M059J (cell line): ENCODE measurements around the gene PRKCB. TPM values are rescaled to one million over a fixed set of nuclear protein-coding genes. Genes with fewer than 3 reads are reported as not detected.
"Not testable (repeated sequence)": the region's sequence is repeated elsewhere in the genome, so short reads cannot be mapped to it uniquely, and the experiment has no call there.

Experiments used
- DNase-seq: peaks from one replicate; pipeline ENCODE4 v3.0.0-alpha.2; 2012; ENCODE audit warnings: low read depth
- total RNA-seq: library from RNA; depleted of rRNA; stranded (reverse); fragments of >200 nt; shearing (Covaris generic); gene quantifications from 2 replicates; pipeline ENCODE4 v1.2.3, GENCODE V29; 2014

The PRKCB gene
- total RNA-seq, 1 experiment from 2014 or later, result not detected

GRCh38 chr16:24085666-24086065 lies 249.9 kb downstream of the PRKCB start:
- no peak for DNase-seq

GRCh38 chr16:24087891-24088410 lies 252.2 kb downstream of the PRKCB start:
- DNase-seq, result no peak

- no peak for DNase-seq
These were observed 253.0 kb downstream of the PRKCB start for GRCh38 chr16:24088767-24089166.

GRCh38 chr16:24091125-24091524 lies 255.3 kb downstream of the PRKCB start:
- no peak for DNase-seq

GRCh38 chr16:24093049-24093448 lies 257.3 kb downstream of the PRKCB start:
- DNase-seq, result no peak

GRCh38 chr16:24094660-24095059 lies 258.9 kb downstream of the PRKCB start:
- DNase-seq, result no peak

- DNase-seq, result no peak
These were observed 263.1 kb downstream of the PRKCB start for GRCh38 chr16:24098896-24099295.

- DNase-seq, result no peak
These were observed 265.6 kb downstream of the PRKCB start for GRCh38 chr16:24101431-24101830.

- no peak for DNase-seq
These were observed 266.5 kb downstream of the PRKCB start for GRCh38 chr16:24102209-24102660.

- not testable (repeated sequence) for DNase-seq
These were observed 269.7 kb downstream of the PRKCB start for GRCh38 chr16:24105471-24105870.

- DNase-seq, result not testable (repeated sequence)
These were observed 272.3 kb downstream of the PRKCB start for GRCh38 chr16:24108090-24108489.

GRCh38 chr16:24111724-24112302 lies 276.0 kb downstream of the PRKCB start:
- DNase-seq, result no peak

- no peak for DNase-seq
These were observed 277.4 kb downstream of the PRKCB start for GRCh38 chr16:24113115-24113745.

GRCh38 chr16:24114876-24115275 lies 279.1 kb downstream of the PRKCB start:
- DNase-seq, result no peak

GRCh38 chr16:24116046-24116776 lies 280.4 kb downstream of the PRKCB start:
- DNase-seq, result no peak

- DNase-seq, result no peak
These were observed 281.2 kb downstream of the PRKCB start for GRCh38 chr16:24116989-24117388.

- no peak for DNase-seq
These were observed 281.9 kb downstream of the PRKCB start for GRCh38 chr16:24117680-24118079.

- DNase-seq, result no peak
These were observed 282.5 kb downstream of the PRKCB start for GRCh38 chr16:24118126-24118821.

- DNase-seq, result no peak
These were observed 284.0 kb downstream of the PRKCB start for GRCh38 chr16:24119807-24120206.

GRCh38 chr16:24123275-24123674 lies 287.5 kb downstream of the PRKCB start:
- no peak for DNase-seq

- no peak for DNase-seq
These were observed 288.5 kb downstream of the PRKCB start for GRCh38 chr16:24124291-24124690.

GRCh38 chr16:24125214-24125613 lies 289.4 kb downstream of the PRKCB start:
- no peak for DNase-seq
